Thyroid gland (tissue), 4 donors: Measurements from ENCODE around the gene SLC25A52.

ENCODE experiments used
- POLR2A ChIP-seq, 2 donors: fragments of 450-650 bp; IDR thresholded peaks; one replicate each; pipeline ENCODE4 v1.6.1; 2017; ENCODE audit warnings: antibody characterized with exemption in 2 of 2, mild to moderate bottlenecking in 2 of 2, moderate library complexity in 1 of 2
- TF ChIP-seq, protein P1 (sequence below), 6 experiments: fragments of 200-600 bp in 3 of 6; fragments of 450-650 bp in 3 of 6; sonication (generic) in 3 of 6; IDR thresholded peaks; one replicate each; pipeline ENCODE4 v1.5.1; 2016 to 2019; ENCODE audit warnings: antibody characterized with exemption in 6 of 6, mild to moderate bottlenecking in 2 of 6, inconsistent platforms in 1 of 6, moderate library complexity in 1 of 6

DNA sequence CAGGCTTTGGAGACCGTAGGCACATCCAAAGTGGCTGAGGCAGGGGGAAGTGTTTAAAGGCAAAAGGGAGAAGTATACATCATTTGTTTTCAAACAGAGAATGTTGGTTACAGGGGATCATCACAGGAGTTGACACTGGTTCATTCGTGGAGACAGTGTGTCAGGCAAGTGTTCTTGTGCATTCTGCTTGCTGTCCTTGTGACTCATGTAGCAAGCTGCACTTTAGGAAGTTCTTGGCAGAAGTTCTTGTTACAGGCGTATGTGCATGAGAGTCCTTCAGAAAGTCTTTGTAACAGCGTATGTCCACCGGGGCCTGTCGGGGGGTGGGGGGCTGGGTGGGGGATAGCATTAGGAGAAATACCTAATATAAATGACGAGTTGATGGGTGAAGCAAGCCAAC, 39.8 kb downstream of the SLC25A52 start:
- TF ChIP-seq, protein P1, sequence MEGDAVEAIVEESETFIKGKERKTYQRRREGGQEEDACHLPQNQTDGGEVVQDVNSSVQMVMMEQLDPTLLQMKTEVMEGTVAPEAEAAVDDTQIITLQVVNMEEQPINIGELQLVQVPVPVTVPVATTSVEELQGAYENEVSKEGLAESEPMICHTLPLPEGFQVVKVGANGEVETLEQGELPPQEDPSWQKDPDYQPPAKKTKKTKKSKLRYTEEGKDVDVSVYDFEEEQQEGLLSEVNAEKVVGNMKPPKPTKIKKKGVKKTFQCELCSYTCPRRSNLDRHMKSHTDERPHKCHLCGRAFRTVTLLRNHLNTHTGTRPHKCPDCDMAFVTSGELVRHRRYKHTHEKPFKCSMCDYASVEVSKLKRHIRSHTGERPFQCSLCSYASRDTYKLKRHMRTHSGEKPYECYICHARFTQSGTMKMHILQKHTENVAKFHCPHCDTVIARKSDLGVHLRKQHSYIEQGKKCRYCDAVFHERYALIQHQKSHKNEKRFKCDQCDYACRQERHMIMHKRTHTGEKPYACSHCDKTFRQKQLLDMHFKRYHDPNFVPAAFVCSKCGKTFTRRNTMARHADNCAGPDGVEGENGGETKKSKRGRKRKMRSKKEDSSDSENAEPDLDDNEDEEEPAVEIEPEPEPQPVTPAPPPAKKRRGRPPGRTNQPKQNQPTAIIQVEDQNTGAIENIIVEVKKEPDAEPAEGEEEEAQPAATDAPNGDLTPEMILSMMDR (IDR thresholded peaks at IDR 0.05): no peak
- TF ChIP-seq POLR2A (IDR thresholded peaks at IDR 0.05): no peak
